Mucosa of descending colon (tissue), 3 donors: ENCODE results near the gene C1QL2. TPM values are rescaled to one million over a fixed set of nuclear protein-coding genes. Genes with fewer than 3 reads are reported as not detected.

Experiments
- ATAC-seq: fragments of 200-7000 bp; cut with Tn5 transposase; one replicate; pipeline ENCODE4 v1.9.1; 2020; ENCODE audit warnings: mild to moderate bottlenecking, moderate library complexity
- DNase-seq, 3 donors: peaks; one replicate each; pipeline ENCODE4 v3.0.0-alpha.2; 2020
- H3K36me3 ChIP-seq: fragments of 200-600 bp; one replicate; pipeline ENCODE4 v1.8.0; 2021; ENCODE audit warnings: low read depth, mild to moderate bottlenecking
- H3K4me1 ChIP-seq: fragments of 200-600 bp; one replicate; pipeline ENCODE4 v1.8.0; 2021; ENCODE audit warnings: low read depth, mild to moderate bottlenecking
- H3K4me3 ChIP-seq: fragments of 200-600 bp; one replicate; pipeline ENCODE4 v1.8.0; 2021; ENCODE audit warnings: mild to moderate bottlenecking
- H3K9me3 ChIP-seq: fragments of 200-600 bp; one replicate; pipeline ENCODE4 v1.8.0; 2021; ENCODE audit warnings: mild to moderate bottlenecking
- intact Hi-C, 2 donors: fragments of 100-400 bp; cut with DNase I in 1 of 2; cut with micrococcal nuclease in 1 of 2; formaldehyde crosslinking; loops; one replicate each; pipeline versions ENCODE4 v1.11.0 to v1.11.1; 2022; cut with DNase I, micrococcal nuclease
- total RNA-seq, 3 donors: library from RNA; stranded (reverse); fragmentation: NEBNext Ultra II Directional in 2 of 3; extraction: Animal tissue kit (Norgen Biotek cat#: 25700) in 2 of 3; gene quantifications; one replicate each; pipeline versions ENCODE4 v1.2.1 to v1.2.4, GENCODE V29; 2021 to 2023
- TF ChIP-seq, protein P1 (sequence below): fragments of 200-600 bp; IDR thresholded peaks from one replicate; pipeline ENCODE4 v1.8.0; 2022; ENCODE audit warnings: antibody characterized with exemption, mild to moderate bottlenecking
- donor health status: DM: no; HTN: no; CAD: no; lungs with moderate emphysema.
- donor health status: DM: no; HTN: no; CAD: no.
- donor health status: DM: no; HTN: yes; CAD: no.

The C1QL2 gene
- total RNA-seq, 3 donors from 2014 or later = not detected

DNA sequence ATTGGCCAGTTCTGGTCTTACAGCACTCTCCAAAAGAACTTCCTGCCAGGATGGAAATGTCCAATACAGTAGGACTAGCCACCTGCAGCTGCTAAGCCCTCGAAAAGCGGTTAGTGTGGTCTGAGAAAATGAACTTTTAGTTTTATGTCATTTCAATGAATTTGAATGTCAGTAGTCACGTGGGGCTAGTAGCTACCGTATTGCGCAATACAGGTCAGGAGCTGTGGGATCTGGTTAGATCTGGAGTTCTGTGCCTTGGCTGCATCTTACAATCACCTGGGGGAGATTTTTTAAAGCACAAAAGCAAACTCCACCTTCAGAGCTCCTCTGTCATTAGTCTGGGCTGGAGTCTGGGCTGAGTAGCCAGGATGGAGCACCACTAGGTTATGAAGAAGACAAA lies 35.9 kb downstream of the C1QL2 start:
- TF ChIP-seq, protein P1, sequence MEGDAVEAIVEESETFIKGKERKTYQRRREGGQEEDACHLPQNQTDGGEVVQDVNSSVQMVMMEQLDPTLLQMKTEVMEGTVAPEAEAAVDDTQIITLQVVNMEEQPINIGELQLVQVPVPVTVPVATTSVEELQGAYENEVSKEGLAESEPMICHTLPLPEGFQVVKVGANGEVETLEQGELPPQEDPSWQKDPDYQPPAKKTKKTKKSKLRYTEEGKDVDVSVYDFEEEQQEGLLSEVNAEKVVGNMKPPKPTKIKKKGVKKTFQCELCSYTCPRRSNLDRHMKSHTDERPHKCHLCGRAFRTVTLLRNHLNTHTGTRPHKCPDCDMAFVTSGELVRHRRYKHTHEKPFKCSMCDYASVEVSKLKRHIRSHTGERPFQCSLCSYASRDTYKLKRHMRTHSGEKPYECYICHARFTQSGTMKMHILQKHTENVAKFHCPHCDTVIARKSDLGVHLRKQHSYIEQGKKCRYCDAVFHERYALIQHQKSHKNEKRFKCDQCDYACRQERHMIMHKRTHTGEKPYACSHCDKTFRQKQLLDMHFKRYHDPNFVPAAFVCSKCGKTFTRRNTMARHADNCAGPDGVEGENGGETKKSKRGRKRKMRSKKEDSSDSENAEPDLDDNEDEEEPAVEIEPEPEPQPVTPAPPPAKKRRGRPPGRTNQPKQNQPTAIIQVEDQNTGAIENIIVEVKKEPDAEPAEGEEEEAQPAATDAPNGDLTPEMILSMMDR = no peak
- DNase-seq (no peak), ATAC-seq (no peak)
- Histone ChIP-seq H3K4me3 (no peak overlapping the region), H3K36me3 (no peaks in the 10 kb centered on the region), H3K9me3 (no peaks in the 10 kb centered on the region), H3K4me1 (no peaks in the 10 kb centered on the region)
- intact Hi-C loops = no loop called here

DNA sequence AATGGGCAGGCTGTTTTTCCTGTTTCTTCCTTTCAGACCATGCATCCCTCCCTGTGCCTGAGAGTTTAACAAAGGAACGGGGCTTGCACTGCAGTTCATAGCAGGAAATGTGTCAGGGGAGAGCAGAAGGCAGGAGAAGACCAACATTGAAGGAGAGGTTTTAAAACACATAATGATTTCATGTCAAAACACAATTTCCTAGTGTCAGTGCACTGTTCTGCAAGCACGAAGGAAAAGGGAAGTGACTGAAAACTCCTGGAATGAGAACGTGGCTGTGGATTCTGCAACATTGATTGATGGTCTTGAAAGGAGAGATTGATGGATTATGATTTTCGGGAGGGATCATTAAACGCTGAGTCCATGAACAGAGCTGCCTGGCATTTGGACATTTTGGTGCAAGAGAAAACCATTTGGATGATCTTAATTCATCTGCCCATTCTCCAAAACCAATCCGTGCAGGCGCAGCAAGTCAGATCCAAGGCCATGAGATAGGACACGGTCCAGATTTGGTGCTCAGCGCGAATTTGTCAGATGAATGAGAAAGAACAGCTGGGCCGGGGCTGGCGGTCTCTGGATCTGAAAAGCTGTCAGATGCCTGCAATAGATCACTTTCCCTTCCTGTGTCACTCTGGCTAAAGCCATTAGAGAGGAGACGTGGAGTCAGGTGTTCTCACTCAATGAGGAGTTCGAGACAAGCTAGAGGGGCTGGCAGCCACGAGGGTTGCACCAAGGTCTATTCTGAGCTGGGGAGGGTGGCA lies 38.4 kb downstream of the C1QL2 start:
- no peaks in the 10 kb centered on the region for H3K9me3 ChIP-seq
- TF ChIP-seq, protein P1 = no peak
- H3K4me3 ChIP-seq = no peak overlapping the region
- no peaks in the 10 kb centered on the region for H3K36me3 ChIP-seq
- H3K4me1 ChIP-seq = no peaks in the 10 kb centered on the region
- no peak for ATAC-seq
- intact Hi-C loops = no loop called here
- DNase-seq = no peak

DNA sequence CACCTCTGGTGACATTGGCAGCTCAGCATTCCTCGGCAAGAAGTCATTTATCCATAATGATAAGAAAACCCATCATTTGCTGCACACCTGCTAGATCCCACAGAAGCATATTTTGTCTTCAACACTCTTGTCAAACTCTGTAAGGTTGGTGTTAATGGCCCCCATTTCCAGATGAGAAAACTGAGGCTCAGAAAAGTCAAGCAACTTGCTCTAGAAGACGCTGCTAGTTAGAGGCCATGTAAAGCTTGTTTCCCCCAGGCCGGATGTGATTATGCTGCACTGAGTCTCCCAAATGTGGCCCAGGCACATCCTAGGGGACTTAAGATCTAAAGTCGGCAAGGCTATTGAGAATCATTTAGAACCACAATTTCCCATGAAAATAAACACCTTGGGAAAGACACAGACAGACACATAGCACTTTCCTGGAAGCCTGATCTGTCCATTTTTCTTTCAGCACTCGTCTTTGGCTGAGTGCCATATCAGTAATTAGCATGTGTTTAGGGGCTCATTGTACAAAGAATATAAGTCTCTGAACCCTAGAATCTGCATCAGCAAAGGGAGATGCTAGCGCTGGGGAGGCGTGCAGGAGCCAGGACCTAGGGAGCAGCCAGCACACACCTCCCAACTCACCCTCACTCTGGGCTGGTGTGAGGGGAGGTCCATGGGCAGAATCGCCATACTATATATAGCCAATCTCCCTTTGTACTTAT lies 39.3 kb downstream of the C1QL2 start:
- TF ChIP-seq, protein P1 = no peak
- Histone ChIP-seq H3K4me3 (no peak overlapping the region), H3K4me1 (no peaks in the 10 kb centered on the region), H3K9me3 (no peaks in the 10 kb centered on the region), H3K36me3 (no peaks in the 10 kb centered on the region)
- DNase-seq (no peak), ATAC-seq (no peak)
- intact Hi-C loops = no loop called here

DNA sequence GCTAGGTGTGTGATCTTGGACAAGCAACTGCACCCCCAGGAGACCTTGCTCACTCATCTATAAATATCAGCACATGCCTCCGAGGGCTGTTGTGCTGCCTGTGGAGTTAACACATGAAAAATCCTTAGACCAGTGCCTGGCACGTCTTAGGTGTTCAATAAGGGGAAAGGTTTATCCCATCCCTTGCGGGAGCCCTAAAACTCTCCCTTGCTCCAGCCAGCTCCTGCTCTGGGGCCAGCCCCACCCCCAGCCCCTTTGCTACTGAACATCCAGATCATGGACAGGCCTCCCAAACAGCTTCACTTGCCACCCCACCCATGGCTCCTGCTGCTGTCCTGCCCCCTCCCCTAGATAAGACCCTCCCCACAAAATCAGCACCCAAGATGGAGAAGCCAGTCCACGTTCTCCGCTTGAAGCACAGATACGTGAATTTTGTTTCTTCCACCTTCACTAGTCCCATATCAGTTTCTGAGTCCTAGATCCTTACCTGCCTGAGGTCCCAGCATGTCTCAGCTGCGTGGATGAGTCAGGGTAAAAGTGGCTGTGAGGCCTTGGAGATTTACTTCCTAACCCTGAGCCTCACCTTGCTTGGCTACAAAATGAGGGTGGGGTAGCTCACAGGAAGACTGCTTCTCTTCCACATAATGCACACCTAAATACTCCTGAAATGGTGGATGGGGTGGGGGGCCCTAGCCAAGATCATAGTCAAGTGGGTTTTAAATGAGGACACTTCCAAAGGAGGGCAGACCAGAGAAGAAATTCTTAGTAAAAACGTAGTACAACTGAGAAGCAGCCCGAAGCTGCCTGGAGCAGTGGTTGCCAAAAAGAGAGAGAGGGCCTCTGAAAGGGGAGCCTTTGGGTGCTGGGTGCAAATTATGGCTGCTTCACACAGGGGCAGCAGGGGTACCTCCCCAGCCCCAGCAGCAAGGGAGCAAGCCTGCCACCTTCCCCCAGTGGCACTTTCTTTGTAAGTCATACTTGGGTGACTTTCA lies 40.4 kb downstream of the C1QL2 start:
- Histone ChIP-seq H3K4me3 (no peak overlapping the region), H3K4me1 (no peaks in the 10 kb centered on the region), H3K36me3 (no peaks in the 10 kb centered on the region), H3K9me3 (no peaks in the 10 kb centered on the region)
- no peak for ATAC-seq
- TF ChIP-seq, protein P1 = no peak
- no peak for DNase-seq
- intact Hi-C loops = no loop called here

DNA sequence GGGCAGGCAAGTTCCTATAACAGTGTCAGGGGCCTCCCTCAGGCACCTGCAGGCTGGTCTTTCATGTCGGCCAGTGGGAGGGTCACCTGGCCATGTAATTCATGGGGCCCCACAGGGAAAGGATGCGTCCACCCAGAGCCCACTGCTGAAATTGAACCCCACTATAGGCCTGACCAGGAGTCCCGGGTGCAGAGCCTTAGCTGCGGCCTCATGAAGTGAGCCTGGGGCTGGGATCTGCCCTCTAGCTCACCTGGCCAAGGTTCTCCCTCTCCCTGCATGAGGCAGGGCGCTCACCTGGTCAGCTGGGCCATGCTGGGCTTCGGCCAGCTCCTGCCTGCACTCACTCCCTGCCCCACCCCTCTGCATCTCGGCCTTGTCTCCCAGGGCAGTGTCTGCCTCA lies 41.1 kb downstream of the C1QL2 start:
- DNase-seq = no peak
- TF ChIP-seq, protein P1 = no peak
- no peak for ATAC-seq
- intact Hi-C loops = no loop called here
- no peaks in the 10 kb centered on the region for H3K36me3 ChIP-seq
- no peaks in the 10 kb centered on the region for H3K4me1 ChIP-seq
- no peaks in the 10 kb centered on the region for H3K9me3 ChIP-seq
- H3K4me3 ChIP-seq = no peak overlapping the region
